GM21528 (cell line): ENCODE data around the gene PCDHB11.
"Not testable (repeated sequence)": the region's sequence is repeated elsewhere in the genome, so short reads cannot be mapped to it uniquely, and the experiment has no call there.

ENCODE experiments used
- ATAC-seq: cut with Tn5 transposase; IDR thresholded peaks from one replicate; pipeline ENCODE4 v1.9.1; 2021; ENCODE audit warnings: mild to moderate bottlenecking, moderate library complexity; ENCODE audit not compliant: unreplicated experiment, low FRiP score

PCDHB11 gene

GRCh38 chr5:141199359-141200235, at the start of gene PCDHB11:
TSS of gene PCDHB11 (plus strand) at chr5:141199627. CDS start at chr5:141199775, 148 bp downstream.
- ATAC-seq = no peak

DNA sequence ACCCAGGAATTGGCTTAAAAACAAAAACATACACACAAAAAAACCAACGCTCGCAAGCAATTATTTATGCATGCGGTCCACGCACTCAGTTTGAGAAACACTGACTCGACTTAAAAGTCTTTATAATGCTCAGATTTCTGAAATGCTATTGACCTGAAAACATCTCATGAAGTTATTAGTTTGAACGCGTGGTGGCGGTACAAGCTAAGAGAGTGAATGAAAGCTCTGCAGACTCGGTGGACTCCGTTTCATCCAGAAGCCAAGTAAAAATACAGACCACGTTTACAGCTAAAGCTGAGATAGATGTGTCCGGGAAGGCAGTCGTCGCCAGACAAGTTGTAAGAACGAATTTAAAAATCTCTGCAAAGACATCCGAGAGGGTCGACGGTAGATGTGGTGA, 49.6 kb upstream of the PCDHB11 start, which contains the start of gene PCDHB6:
Gene PCDHB6 (plus strand): TSS at position 246 of the 400 bp plus-strand sequence. CDS start 201 bp downstream, outside the sequence.
- no peak for ATAC-seq

DNA sequence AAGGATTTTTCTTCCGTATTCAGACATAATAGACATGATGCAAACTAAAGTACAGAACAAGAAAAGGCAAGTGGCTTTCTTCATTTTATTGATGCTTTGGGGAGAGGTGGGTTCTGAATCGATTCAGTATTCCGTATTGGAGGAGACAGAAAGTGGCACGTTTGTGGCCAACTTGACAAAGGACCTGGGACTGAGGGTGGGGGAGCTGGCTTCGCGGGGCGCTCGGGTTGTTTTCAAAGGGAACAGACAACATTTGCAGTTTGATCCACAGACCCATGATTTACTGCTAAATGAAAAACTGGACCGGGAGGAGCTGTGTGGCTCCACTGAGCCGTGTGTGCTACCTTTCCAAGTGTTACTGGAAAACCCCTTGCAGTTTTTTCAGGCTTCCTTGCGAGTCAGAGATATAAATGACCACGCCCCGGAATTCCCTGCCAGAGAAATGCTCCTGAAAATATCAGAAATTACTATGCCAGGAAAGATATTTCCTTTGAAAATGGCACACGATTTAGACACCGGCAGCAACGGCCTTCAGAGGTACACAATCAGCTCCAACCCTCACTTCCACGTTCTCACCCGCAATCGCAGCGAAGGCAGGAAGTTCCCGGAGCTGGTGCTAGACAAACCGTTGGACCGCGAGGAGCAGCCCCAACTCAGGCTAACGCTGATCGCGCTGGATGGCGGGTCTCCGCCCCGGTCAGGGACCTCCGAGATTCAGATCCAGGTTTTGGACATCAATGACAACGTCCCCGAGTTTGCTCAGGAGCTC, 49.0 kb upstream of the PCDHB11 start:
- no peak for ATAC-seq

DNA sequence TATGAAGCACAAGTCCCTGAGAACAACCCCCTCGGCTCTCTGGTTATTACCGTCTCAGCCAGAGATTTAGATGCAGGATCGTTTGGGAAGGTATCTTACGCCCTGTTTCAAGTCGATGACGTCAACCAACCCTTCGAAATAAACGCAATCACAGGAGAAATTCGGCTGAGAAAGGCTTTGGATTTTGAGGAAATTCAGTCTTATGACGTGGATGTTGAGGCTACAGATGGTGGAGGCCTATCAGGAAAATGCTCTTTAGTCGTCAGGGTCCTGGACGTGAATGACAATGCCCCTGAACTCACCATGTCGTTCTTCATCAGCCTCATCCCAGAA, 48.5 kb upstream of the PCDHB11 start:
- no peak for ATAC-seq

DNA sequence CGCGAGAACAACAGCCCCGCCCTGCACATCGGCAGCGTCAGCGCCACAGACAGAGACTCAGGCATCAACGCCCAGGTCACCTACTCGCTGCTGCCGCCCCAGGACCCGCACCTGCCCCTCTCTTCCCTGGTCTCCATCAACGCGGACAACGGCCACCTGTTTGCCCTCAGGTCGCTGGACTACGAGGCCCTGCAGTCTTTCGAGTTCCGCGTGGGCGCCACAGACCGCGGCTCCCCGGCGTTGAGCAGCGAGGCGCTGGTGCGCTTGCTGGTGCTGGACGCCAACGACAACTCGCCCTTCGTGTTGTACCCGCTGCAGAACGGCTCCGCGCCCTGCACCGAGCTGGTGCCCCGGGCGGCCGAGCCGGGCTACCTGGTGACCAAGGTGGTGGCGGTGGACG, 47.8 kb upstream of the PCDHB11 start:
- ATAC-seq = not testable (repeated sequence)

DNA sequence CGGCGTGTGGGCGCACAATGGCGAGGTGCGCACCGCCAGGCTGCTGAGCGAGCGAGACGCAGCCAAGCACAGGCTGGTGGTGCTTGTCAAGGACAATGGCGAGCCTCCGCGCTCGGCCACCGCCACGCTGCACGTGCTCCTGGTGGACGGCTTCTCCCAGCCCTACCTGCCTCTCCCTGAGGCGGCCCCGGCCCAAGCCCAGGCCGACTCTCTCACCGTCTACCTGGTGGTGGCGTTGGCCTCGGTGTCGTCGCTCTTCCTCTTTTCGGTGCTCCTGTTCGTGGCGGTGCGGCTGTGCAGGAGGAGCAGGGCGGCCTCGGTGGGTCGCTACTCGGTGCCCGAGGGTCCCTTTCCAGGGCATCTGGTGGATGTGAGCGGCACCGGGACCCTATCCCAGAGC, 47.3 kb upstream of the PCDHB11 start:
- not testable (repeated sequence) for ATAC-seq

GRCh38 chr5:141155540-141156374, 43.7 kb upstream of the PCDHB11 start:
- no peak for ATAC-seq

DNA sequence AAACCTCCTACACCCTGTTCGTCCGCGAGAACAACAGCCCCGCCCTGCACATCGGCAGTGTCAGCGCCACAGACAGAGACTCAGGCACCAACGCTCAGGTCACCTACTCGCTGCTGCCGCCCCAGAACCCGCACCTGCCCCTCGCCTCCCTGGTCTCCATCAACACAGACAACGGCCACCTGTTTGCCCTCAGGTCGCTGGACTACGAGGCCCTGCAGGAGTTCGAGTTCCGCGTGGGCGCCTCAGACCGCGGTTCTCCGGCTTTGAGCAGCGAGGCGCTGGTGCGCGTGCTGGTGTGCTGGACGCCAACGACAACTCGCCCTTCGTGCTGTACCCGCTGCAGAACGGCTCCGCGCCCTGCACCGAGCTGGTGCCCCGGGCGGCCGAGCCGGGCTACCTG, 42.1 kb upstream of the PCDHB11 start:
- not testable (repeated sequence) for ATAC-seq

DNA sequence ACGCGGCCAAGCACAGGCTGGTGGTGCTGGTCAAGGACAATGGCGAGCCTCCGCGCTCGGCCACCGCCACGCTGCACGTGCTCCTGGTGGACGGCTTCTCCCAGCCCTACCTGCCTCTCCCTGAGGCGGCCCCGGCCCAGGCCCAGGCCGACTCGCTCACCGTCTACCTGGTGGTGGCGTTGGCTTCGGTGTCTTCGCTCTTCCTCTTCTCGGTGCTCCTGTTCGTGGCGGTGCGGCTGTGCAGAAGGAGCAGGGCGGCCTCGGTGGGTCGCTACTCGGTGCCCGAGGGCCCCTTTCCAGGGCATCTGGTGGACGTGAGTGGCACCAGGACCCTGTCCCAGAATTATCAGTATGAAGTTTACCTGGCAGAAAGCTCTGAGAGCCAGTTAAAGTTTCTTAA, 41.5 kb upstream of the PCDHB11 start:
- not testable (repeated sequence) for ATAC-seq

- no peak for ATAC-seq
Measured at GRCh38 chr5:141172381-141173204, 26.8 kb upstream of the PCDHB11 start, which contains the start of gene PCDHB7. TSS of gene PCDHB7 (plus strand) at chr5:141172644. CDS start at chr5:141172836, 192 bp downstream.

GRCh38 chr5:141174291-141175104, 24.9 kb upstream of the PCDHB11 start:
- not testable (repeated sequence) for ATAC-seq

GRCh38 chr5:141175933-141176332, 23.5 kb upstream of the PCDHB11 start:
- no peak for ATAC-seq

DNA sequence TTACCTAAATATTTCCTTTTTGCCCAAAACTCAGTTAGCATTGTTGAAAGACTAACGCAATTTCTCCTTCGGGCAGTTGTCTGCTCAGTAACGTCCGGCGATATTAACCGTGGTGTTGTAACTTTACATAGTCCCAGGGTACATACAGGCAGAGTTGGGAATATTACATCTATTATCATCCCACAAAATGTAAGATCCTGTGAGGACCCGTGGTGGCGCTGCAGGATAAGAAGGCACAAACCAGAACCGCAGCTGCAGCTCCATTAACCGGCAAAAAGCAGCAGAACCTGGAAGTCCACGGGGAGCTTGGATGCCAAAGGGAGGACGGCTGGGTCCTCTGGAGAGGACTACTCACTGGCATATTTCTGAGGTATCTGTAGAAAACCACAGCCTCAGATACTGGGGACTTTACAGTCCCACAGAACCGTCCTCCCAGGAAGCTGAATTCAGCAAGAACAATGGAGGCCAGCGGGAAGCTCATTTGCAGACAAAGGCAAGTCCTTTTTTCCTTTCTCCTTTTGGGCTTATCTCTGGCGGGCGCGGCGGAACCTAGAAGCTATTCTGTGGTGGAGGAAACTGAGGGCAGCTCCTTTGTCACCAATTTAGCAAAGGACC, 21.7 kb upstream of the PCDHB11 start, which contains the start of gene PCDHB8:
Gene PCDHB8 (plus strand): TSS at position 214 of the 615 bp plus-strand sequence. CDS start 245 bp downstream, at position 459.
- ATAC-seq = not testable (repeated sequence)

DNA sequence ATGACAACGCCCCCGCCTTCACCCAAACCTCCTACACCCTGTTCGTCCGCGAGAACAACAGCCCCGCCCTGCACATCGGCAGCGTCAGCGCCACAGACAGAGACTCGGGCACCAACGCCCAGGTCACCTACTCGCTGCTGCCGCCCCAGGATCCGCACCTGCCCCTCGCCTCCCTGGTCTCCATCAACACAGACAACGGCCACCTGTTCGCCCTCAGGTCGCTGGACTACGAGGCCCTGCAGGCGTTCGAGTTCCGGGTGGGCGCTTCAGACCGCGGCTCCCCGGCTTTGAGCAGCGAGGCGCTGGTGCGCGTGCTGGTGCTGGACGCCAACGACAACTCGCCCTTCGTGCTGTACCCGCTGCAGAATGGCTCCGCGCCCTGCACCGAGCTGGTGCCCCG, 20.1 kb upstream of the PCDHB11 start:
- ATAC-seq = not testable (repeated sequence)

- not testable (repeated sequence) for ATAC-seq
Measured at GRCh38 chr5:141179876-141180275, 19.6 kb upstream of the PCDHB11 start.

GRCh38 chr5:141180313-141180712, 19.1 kb upstream of the PCDHB11 start:
- ATAC-seq = no peak

GRCh38 chr5:141182248-141182647, 17.2 kb upstream of the PCDHB11 start, which contains the start of gene PCDHB16:
TSS of gene PCDHB16 (plus strand) at chr5:141182387. CDS start at chr5:141182560, 173 bp downstream.
- ATAC-seq = no peak
